Neural cell (in vitro differentiated cells): Measurements from ENCODE around the gene DMXL1.

Experiments
- CTCF ChIP-seq: fragments of 450-650 bp; IDR thresholded peaks from 2 replicates; pipeline ENCODE4 v1.5.1; 2014; ENCODE audit warnings: antibody characterized with exemption, mild to moderate bottlenecking, moderate library complexity; ENCODE audit not compliant: poor library complexity, severe bottlenecking
- POLR2AphosphoS5 ChIP-seq: IDR thresholded peaks from 2 replicates; pipeline ENCODE4 v1.6.1; 2012
- RAD21 ChIP-seq: fragments of 450-650 bp; conservative IDR thresholded peaks from 2 replicates; pipeline ENCODE4 v1.6.1; 2014; ENCODE audit warnings: antibody characterized with exemption, mild to moderate bottlenecking, moderate library complexity
- REST ChIP-seq: IDR thresholded peaks from 2 replicates; pipeline ENCODE4 v1.6.1; 2012; ENCODE audit warnings: borderline replicate concordance

- no peak for TF ChIP-seq POLR2AphosphoS5
- no peak for TF ChIP-seq RAD21
- no peak for TF ChIP-seq CTCF
- no peak for TF ChIP-seq REST
These were observed 82.7 kb downstream of the DMXL1 start for GRCh38 chr5:119153629-119154028.
